HG03378 (cell line): ENCODE results near the gene RANBP17.
"Not testable (repeated sequence)": the region's sequence is repeated elsewhere in the genome, so short reads cannot be mapped to it uniquely, and the experiment has no call there.

Experiments
- ATAC-seq: cut with Tn5 transposase; IDR thresholded peaks from one replicate; pipeline ENCODE4 v1.9.1; 2021; ENCODE audit warnings: mild to moderate bottlenecking, moderate library complexity; ENCODE audit not compliant: unreplicated experiment

Gene RANBP17

GRCh38 chr5:170865622-170866021, 3.8 kb downstream of the RANBP17 start:
- ATAC-seq, result peak; percentile 84

DNA sequence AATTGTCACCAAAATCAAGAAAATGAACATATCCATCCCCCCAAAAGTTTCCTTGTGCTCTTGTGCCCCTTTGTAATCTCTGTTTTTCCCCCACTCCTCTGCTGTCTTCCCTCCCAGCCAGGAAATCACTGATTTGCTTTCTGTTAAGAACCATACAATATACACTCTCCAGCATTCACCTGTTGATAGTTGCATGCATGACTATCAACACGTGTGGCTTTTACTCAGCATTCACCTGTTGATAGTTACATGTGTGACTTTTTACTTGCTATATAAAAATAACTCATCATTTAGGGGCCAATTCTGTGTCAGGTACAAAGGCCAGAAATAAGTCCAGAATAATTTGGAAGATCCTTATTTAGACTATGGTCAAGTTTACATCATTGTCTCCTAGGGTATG, 6.0 kb downstream of the RANBP17 start:
- no peak for ATAC-seq

DNA sequence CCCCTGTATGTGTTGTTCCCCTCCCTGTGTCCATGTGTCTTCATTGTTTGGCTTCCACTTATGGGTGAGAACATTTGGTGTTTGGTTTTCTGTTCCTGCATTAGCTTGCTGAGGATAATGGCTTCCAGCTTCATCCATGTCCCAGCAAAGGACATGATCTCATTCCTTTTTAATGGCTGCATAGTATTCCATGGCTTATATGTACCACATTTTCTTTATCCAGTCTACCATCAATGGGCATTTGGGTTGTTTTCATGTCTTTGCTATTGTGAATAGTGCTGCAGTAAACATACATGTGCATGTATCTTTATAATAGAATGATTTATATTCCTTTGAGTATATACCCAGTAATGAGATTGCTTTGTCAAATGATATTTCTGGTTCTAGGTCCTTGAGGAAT, 8.6 kb downstream of the RANBP17 start:
- not testable (repeated sequence) for ATAC-seq

DNA sequence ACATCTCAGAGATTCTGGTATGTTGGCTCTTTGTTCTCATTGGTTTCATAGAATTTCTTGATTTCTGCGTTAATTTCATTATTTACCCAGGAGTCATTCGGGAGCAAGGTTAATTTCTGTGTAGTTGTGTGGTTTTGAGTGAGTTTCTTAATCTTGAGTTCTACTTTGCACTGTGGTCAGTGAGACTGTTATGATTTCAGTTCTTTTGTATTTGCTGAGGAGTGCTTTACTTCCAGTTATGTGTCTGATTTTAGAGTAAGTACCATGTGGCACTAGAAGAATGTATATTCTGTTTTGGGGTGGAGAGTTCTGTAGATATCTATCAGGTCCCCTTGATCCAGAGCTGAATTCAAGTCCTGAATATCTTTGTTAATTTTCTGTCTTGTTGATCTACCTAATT, 12.2 kb downstream of the RANBP17 start:
- ATAC-seq, result no peak

DNA sequence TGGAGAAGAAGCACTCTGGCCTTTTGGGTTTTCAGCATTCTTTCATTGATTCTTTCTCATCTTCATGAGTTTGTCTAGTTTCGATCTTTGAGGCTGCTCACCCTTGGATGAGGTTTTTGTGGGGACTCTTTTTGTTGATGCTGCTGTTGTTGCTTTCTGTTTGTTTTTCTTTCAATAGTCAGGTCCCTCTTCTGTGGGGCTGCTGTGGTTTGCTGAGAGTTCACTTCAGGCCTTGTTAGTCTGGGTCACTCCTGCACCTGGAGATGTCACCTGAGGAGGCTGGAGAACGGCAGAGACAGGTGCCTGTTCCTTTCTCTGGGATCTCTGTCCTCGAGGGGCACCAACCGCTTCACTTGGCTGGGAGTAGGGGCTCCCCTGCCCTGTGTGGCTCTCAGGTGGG, 14.0 kb downstream of the RANBP17 start:
- ATAC-seq, result no peak

- no peak for ATAC-seq
Measured at GRCh38 chr5:170880084-170880483, 18.3 kb downstream of the RANBP17 start.

GRCh38 chr5:170882345-170882744, 20.5 kb downstream of the RANBP17 start:
- ATAC-seq, result no peak

- no peak for ATAC-seq
Measured at GRCh38 chr5:170885256-170885655, 23.4 kb downstream of the RANBP17 start.

DNA sequence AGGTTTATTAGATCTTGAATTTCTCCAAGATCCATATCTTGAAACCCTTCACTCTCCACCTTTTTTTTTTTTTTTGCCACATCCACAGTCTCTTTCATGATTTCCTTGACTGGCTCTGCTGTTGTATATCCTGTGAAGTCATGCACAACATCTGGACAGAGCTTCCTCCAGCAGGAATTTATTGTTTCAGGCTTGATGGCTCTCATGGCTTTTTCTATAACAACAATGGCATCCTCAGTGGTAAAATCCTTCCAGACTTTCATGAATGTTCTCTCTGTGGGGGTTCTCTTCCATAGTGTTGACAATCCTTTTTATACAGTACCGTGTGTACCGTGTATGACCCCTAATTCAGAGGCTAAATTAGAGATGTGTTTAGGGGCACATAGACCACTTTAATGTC, 24.0 kb downstream of the RANBP17 start:
- no peak for ATAC-seq

DNA sequence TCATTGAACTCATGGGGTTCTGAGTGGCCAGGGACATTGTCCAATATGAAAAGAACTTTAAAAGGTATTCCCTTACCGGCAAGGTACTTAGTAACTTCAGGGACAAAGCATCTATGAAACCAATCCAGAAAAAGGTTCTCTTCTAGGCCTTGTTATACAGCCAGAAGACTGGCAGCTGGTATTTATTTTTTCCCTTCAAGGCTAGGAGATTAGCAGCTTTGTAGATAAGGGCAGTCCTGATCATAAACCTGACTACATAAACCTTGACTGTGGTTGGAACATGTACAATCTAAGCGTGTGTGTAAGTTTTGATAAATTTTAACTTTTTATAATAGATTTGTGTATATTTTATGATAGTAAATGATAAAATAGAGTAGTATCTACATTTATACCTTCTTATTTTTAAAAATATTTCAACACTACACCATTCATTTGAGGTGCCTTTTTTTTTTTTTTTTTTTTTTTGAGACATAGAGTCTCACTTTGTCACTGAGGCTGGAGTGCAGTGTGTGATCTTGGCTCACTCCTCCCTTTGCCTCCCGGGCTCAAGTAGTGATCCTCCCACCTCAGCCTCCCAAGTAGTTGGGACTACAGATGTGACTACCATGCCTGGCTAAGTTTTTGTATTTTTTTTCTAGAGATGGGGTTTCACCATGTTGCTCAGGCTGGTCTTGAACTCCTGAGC, 24.5 kb downstream of the RANBP17 start:
- no peak for ATAC-seq

- ATAC-seq, result no peak
Measured at GRCh38 chr5:170892196-170892595, 30.4 kb downstream of the RANBP17 start.

- ATAC-seq, result no peak
Measured at GRCh38 chr5:170894665-170895064, 32.8 kb downstream of the RANBP17 start.

- no peak for ATAC-seq
Measured at GRCh38 chr5:170896779-170897178, 35.0 kb downstream of the RANBP17 start.

DNA sequence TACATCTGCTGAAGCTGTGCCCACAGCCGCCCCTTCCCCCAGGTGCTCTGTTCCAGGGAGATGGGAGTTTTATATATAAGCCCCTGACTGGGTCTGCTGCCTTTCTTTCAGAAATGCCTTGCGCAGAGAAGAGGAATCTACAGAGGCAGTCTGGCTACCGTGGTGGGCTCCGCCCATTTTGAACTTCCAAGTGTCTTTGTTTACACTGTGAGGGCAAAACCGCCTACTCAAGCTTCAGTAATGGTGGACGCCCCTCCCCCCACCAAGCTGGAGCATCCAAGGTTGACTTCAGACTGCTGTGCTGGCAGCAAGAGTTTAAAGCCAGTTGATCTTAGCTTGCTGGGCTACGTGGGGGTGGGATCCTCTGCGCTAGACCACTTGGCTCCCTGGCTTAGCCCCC, 41.3 kb downstream of the RANBP17 start:
- ATAC-seq, result no peak

DNA sequence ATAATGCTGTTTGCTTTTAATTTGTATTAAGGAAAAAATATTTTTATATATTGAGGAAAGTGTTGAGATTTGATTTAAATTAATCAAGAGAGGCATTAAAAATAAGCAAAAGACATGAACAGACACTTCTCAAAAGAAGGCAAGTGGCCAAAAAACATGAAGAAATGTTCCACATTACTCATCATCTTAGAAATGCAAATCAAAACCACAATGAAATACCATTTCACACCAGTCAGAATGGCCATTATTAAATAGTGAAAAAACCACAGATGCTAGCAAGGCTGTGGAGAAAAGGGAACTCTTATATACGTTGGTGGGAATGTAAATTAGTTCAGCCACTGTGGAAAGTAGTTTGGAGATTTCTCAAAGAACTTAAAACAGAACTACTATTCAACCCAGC, 45.9 kb downstream of the RANBP17 start:
- ATAC-seq, result no peak

DNA sequence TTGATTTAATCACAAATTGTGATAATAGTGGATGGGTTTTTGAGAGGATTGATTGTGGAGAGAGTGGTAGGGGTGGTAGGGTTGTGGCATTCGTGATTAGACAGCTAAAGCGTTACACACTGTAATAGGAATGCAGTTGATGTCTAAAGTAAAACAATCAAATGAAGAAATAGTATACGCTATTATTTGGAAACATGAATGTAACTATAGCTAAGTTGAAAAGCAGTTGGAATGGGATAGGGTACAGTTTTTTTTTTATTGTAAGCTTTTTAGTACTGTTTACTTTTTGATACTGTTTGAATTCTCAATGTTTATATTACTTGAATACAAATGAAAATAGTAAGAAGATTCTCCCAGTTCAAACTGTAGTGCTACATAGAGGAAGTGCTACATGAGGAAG, 51.8 kb downstream of the RANBP17 start:
- ATAC-seq, result no peak

DNA sequence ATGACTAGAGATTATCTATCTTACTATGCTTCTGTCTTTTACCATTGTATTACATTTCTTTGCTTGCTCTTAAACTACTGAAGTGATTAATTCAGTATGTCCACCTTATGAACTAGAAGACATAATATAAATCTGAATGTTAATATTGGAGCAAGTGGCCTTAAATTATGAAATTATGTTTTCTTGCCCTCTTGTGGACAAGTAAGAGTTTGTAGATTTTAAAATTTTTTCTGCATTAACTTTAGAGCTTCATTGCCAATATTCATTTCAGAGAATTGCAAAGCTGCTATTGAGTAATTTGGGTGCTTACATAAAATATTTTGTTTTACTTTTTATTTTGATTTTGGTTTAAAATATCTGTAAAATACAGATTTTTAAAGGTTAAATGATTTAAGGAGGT, 55.3 kb downstream of the RANBP17 start:
- no peak for ATAC-seq

GRCh38 chr5:170920196-170920595, 58.4 kb downstream of the RANBP17 start:
- ATAC-seq, result no peak

GRCh38 chr5:170922331-170922730, 60.5 kb downstream of the RANBP17 start:
- not testable (repeated sequence) for ATAC-seq

GRCh38 chr5:170923910-170924620, 62.2 kb downstream of the RANBP17 start:
- ATAC-seq, result no peak

- not testable (repeated sequence) for ATAC-seq
Measured at GRCh38 chr5:170935534-170936218, 73.9 kb downstream of the RANBP17 start.

- ATAC-seq, result no peak
Measured at GRCh38 chr5:170937072-170937471, 75.3 kb downstream of the RANBP17 start.
